Kidney epithelial cell (primary cell): ENCODE data around the gene FAM111A. TPM values are rescaled to one million over a fixed set of nuclear protein-coding genes. Genes with fewer than 3 reads are reported as not detected.

Experiments
- DNase-seq: peaks from one replicate; pipeline ENCODE4 v3.0.0-alpha.2; 2010; ENCODE audit warnings: low read depth
- H3K27me3 ChIP-seq: 2 replicates; pipeline ENCODE4 v1.6.0; 2011; ENCODE audit warnings: low read length; ENCODE audit not compliant: control insufficient read depth, insufficient read depth
- H3K36me3 ChIP-seq: 2 replicates; pipeline ENCODE4 v1.5.1; 2011; ENCODE audit warnings: low read length; ENCODE audit not compliant: control insufficient read depth, insufficient read depth
- H3K4me3 ChIP-seq: 2 replicates; pipeline ENCODE4 v1.5.1; 2011; ENCODE audit warnings: low read depth, mild to moderate bottlenecking, control low read depth, low read length
- CTCF ChIP-seq: IDR thresholded peaks from 2 replicates; pipeline ENCODE4 v1.5.1; 2011; ENCODE audit warnings: mild to moderate bottlenecking, moderate library complexity, low read length, control low read depth, inconsistent platforms; ENCODE audit not compliant: insufficient read depth, poor library complexity, severe bottlenecking
- total RNA-seq: library from RNA; depleted of rRNA; stranded (reverse); fragments of >200 nt; gene quantifications from 2 replicates; pipeline ENCODE4 v1.2.3, GENCODE V29; 2015

Gene FAM111A
- total RNA-seq, 1 donor from 2014 or later = 27.2 TPM

- DNase-seq = no peak
These were observed 789 bp upstream of the FAM111A start for GRCh38 chr11:59141673-59142460.

GRCh38 chr11:59144096-59144495 is 1.4 kb downstream of the FAM111A start:
- no peak for TF ChIP-seq CTCF
- no peak for DNase-seq
- H3K36me3 ChIP-seq = no peaks in the 10 kb centered on the region
- no peaks in the 10 kb centered on the region for H3K27me3 ChIP-seq
- H3K4me3 ChIP-seq = no peak overlapping the region

More at GRCh38 chr11:59141673-59142460, 789 bp upstream of the FAM111A start:
- H3K36me3 ChIP-seq = no peaks in the 10 kb centered on the region
- peak overlapping the region; percentile 73 for H3K4me3 ChIP-seq
- no peaks in the 10 kb centered on the region for H3K27me3 ChIP-seq
- no peak for TF ChIP-seq CTCF

GRCh38 chr11:59144579-59145345 is 2.1 kb downstream of the FAM111A start:
- TF ChIP-seq CTCF = no peak
- no peaks in the 10 kb centered on the region for H3K27me3 ChIP-seq
- H3K4me3 ChIP-seq = peak overlapping the region; percentile 52
- H3K36me3 ChIP-seq = no peaks in the 10 kb centered on the region
- DNase-seq = peak; percentile 53

GRCh38 chr11:59145534-59145933 is 2.9 kb downstream of the FAM111A start:
- Histone ChIP-seq H3K36me3 (no peaks in the 10 kb centered on the region), H3K4me3 (peak overlapping the region; percentile 52), H3K27me3 (no peaks in the 10 kb centered on the region)
- TF ChIP-seq CTCF = no peak
- no peak for DNase-seq

- Histone ChIP-seq H3K4me3 (no peak overlapping the region), H3K27me3 (no peaks in the 10 kb centered on the region), H3K36me3 (no peaks in the 10 kb centered on the region)
- no peak for DNase-seq
- TF ChIP-seq CTCF = no peak
These were observed 9.1 kb downstream of the FAM111A start for GRCh38 chr11:59151761-59152160.
